ENCODE data around the gene SPTSSB. TPM values are rescaled to one million over a fixed set of nuclear protein-coding genes. Genes with fewer than 3 reads are reported as not detected.

Gene SPTSSB
- total and polyA plus RNA-seq, 3 donors from 2014 or later, result 0.42 TPM; not detected in 2

- no peak overlapping the region for H3K4me3 ChIP-seq
- H3K36me3 ChIP-seq (ENCODE audit: low read depth, missing control alignments), result no peaks in the 10 kb centered on the region
- no peak overlapping the region for H3K27ac ChIP-seq
- H3K27me3 ChIP-seq, result no peaks in the 10 kb centered on the region
- H3K9me3 ChIP-seq, result no peaks in the 10 kb centered on the region
- TF ChIP-seq CTCF (IDR thresholded peaks at IDR 0.05) (no peak), POLR2A (IDR thresholded peaks at IDR 0.05) (no peak)
- DNase-seq, result no peak
- intact Hi-C loops (cut with DNase I; ENCODE audit: low total_unique reads), result no loop called here
- no peaks in the 10 kb centered on the region for H3K4me1 ChIP-seq
- 44 to 56% methylated on average over 2 of the region's 2 CpGs for WGBS, 2 donors
Observed at GRCh38 chr3:161345023-161345422, 26.3 kb downstream of the SPTSSB start.

- no peak for TF ChIP-seq POLR2A (IDR thresholded peaks at IDR 0.05)
- TF ChIP-seq CTCF (IDR thresholded peaks at IDR 0.05), result no peak
- intact Hi-C loops (cut with DNase I; ENCODE audit: low total_unique reads), result no loop called here
- WGBS, 2 donors, result 83 to 88% methylated on average over 1 of the region's 1 CpG
Observed at GRCh38 chr3:161343986-161344385, 27.3 kb downstream of the SPTSSB start.

GRCh38 chr3:161343540-161343939, 27.8 kb downstream of the SPTSSB start:
- intact Hi-C loops (cut with DNase I; ENCODE audit: low total_unique reads), result no loop called here
- Histone ChIP-seq H3K27me3 (no peaks in the 10 kb centered on the region), H3K9me3 (no peaks in the 10 kb centered on the region), H3K4me1 (no peaks in the 10 kb centered on the region), H3K4me3 (no peak overlapping the region), H3K36me3 (ENCODE audit: low read depth, missing control alignments) (no peaks in the 10 kb centered on the region), H3K27ac (no peak overlapping the region)
- DNase-seq, result no peak
- 67 to 71% methylated on average over 3 of the region's 3 CpGs for WGBS, 2 donors
- no peak for TF ChIP-seq POLR2A (IDR thresholded peaks at IDR 0.05)
- TF ChIP-seq CTCF (IDR thresholded peaks at IDR 0.05), result no peak

More at GRCh38 chr3:161343986-161344385, 27.3 kb downstream of the SPTSSB start:
- H3K9me3 ChIP-seq, result no peaks in the 10 kb centered on the region
- H3K4me3 ChIP-seq, result no peak overlapping the region
- H3K27me3 ChIP-seq, result no peaks in the 10 kb centered on the region
- DNase-seq, result no peak
- H3K36me3 ChIP-seq (ENCODE audit: low read depth, missing control alignments), result no peaks in the 10 kb centered on the region
- H3K27ac ChIP-seq, result no peak overlapping the region
- no peaks in the 10 kb centered on the region for H3K4me1 ChIP-seq

GRCh38 chr3:161342629-161343028, 28.7 kb downstream of the SPTSSB start:
- Histone ChIP-seq H3K9me3 (no peaks in the 10 kb centered on the region), H3K4me1 (no peaks in the 10 kb centered on the region), H3K27me3 (no peaks in the 10 kb centered on the region), H3K27ac (no peak overlapping the region), H3K4me3 (no peak overlapping the region), H3K36me3 (ENCODE audit: low read depth, missing control alignments) (no peaks in the 10 kb centered on the region)
- DNase-seq, result no peak
- intact Hi-C loops (cut with DNase I; ENCODE audit: low total_unique reads), result no loop called here
- no peak for TF ChIP-seq POLR2A (IDR thresholded peaks at IDR 0.05)
- TF ChIP-seq CTCF (IDR thresholded peaks at IDR 0.05), result no peak
- WGBS, 2 donors, result 70 to 80% methylated on average over 3 of the region's 3 CpGs
